Measurements from ENCODE around the gene FEN1.

The FEN1 gene

DNA sequence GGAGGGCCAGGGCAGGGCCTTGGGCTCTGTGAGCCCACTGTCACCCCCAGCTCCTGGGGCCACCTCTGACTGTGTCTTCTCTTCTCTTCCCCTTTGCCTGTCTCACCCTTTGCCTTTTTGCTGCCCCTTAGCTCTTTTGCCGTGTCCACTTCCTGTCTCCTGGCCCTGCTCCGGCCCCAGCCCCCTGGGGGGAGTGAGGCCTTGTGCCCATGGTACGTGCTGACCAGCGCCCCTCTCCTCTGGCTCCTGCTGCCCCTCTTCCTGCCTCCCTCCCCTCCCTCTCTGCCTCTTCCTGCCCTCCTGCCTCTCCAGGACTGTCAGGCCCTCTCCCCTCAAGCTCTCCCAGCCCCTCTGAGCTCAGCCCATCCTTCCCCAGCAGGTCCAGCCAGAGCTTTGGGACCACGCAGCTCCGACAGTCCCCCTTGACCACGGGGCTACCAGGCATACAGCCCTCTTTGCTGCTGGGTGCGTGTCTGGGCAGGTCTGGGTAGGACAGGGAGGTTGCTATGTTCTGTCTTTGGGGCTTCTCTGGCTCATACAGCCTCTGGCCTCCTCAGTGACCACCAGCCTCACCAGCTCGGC lies 12.0 kb upstream of the FEN1 start:
- H3K27ac ChIP-seq = no peak overlapping the region

GRCh38 chr11:61781585-61781984 lies 11.1 kb upstream of the FEN1 start:
- Histone ChIP-seq H3K4me1 (peaks cover 37% of the 10 kb centered on the region), H3K27ac (no peak overlapping the region), H3K27me3 (no peaks in the 10 kb centered on the region), H3K4me3 (no peak overlapping the region), H3K4me2 (no peak overlapping the region), H3K36me3 (peaks cover 37% of the 10 kb centered on the region), H4K20me1 (peaks cover 18% of the 10 kb centered on the region), H3K9me3 (no peaks in the 10 kb centered on the region), H3K9ac (no peak overlapping the region)
- TF ChIP-seq Cebpa-rat (IDR thresholded peaks at IDR 0.05) = no peak

More for the DNA sequence above, 12.0 kb upstream of the FEN1 start:
- Histone ChIP-seq H3K36me3 (peaks cover 28% of the 10 kb centered on the region), H4K20me1 (peaks cover 9% of the 10 kb centered on the region), H3K9me3 (no peaks in the 10 kb centered on the region), H3K4me2 (no peak overlapping the region), H3K27me3 (no peaks in the 10 kb centered on the region), H3K4me1 (peaks cover 36% of the 10 kb centered on the region), H3K4me3 (no peak overlapping the region), H3K9ac (no peak overlapping the region)
- TF ChIP-seq Cebpa-rat (IDR thresholded peaks at IDR 0.05) = no peak

GRCh38 chr11:61782299-61782698 lies 10.4 kb upstream of the FEN1 start:
- H3K36me3 ChIP-seq = peaks cover 45% of the 10 kb centered on the region
- peaks cover 25% of the 10 kb centered on the region for H4K20me1 ChIP-seq
- no peak overlapping the region for H3K4me3 ChIP-seq

GRCh38 chr11:61782841-61783240 lies 9.9 kb upstream of the FEN1 start:
- H3K9ac ChIP-seq = no peak overlapping the region
- H3K27me3 ChIP-seq = no peaks in the 10 kb centered on the region
- no peak overlapping the region for H3K4me3 ChIP-seq
- no peak overlapping the region for H3K4me2 ChIP-seq
- peaks cover 30% of the 10 kb centered on the region for H4K20me1 ChIP-seq
- H3K36me3 ChIP-seq = peaks cover 50% of the 10 kb centered on the region
- no peak overlapping the region for H3K27ac ChIP-seq
- TF ChIP-seq Cebpa-rat (IDR thresholded peaks at IDR 0.05) = no peak
- H3K9me3 ChIP-seq = no peaks in the 10 kb centered on the region
- H3K4me1 ChIP-seq = peaks cover 37% of the 10 kb centered on the region

More at GRCh38 chr11:61782299-61782698, 10.4 kb upstream of the FEN1 start:
- Histone ChIP-seq H3K9me3 (no peaks in the 10 kb centered on the region), H3K27ac (no peak overlapping the region), H3K27me3 (no peaks in the 10 kb centered on the region), H3K4me1 (peaks cover 37% of the 10 kb centered on the region), H3K4me2 (no peak overlapping the region), H3K9ac (no peak overlapping the region)
- TF ChIP-seq Cebpa-rat (IDR thresholded peaks at IDR 0.05) = no peak

DNA sequence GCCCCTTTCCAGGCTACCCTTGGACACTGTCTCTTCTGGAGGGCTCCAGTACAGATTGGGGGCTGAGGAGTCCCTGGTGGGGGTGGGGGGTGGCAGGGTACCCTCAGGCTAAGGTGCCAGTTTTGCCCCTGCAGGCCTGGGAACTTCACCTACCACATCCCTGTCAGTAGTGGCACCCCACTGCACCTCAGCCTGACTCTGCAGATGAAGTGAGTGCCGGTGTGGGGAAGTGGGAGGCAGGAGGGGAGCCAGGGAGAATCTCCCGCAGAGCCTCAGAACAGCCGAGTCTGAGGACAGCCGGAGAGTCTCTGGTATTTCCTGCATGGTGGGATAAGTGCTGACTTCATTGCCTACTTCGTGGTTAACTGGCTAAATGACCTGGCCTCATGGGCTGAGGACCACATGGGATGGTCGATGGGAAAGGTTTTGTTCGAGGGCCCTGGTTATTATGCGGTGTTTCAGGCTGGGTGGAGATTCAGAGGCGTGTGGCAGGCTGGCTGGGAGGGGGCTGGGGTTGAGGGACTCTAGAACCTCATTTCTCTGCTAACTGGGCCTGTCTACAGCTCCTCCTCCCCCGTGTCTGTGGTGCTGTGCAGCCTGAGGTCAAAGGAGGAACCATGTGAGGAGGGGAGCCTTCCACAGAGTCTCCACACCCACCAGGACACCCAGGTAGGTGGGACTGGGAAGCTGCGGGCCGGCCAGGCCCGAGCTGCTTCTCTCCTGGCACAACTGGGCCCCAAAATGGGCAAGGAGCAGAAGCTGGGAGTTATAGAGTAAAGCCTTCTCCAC lies 8.8 kb upstream of the FEN1 start:
- Histone ChIP-seq H3K4me2 (no peak overlapping the region), H3K9ac (no peak overlapping the region), H3K27ac (no peak overlapping the region), H3K4me3 (no peak overlapping the region), H3K27me3 (no peaks in the 10 kb centered on the region), H3K9me3 (no peaks in the 10 kb centered on the region), H3K36me3 (peaks cover 61% of the 10 kb centered on the region), H4K20me1 (peaks cover 40% of the 10 kb centered on the region), H3K4me1 (peaks cover 43% of the 10 kb centered on the region)
- TF ChIP-seq Cebpa-rat (IDR thresholded peaks at IDR 0.05) = no peak

DNA sequence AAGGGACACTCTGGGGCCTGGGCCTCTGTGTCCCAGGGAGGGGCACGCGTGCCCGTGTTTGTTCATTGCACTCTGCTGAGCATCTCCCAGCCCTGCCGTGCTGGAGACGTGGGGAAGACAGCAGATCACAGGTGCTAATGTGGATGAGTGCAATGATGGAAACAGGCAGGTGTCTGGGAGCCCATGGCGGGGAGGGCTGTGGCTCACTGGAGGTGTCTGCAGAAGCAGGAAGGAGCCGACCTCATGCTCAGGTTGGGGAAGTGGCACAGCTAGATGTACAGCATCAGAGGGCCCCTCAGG lies 8.3 kb upstream of the FEN1 start:
- no peak overlapping the region for H3K4me3 ChIP-seq
- no peak overlapping the region for H3K9ac ChIP-seq
- peaks cover 38% of the 10 kb centered on the region for H3K4me1 ChIP-seq
- H3K36me3 ChIP-seq = peaks cover 66% of the 10 kb centered on the region
- H3K27me3 ChIP-seq = no peaks in the 10 kb centered on the region
- no peaks in the 10 kb centered on the region for H3K9me3 ChIP-seq
- no peak overlapping the region for H3K27ac ChIP-seq
- peaks cover 40% of the 10 kb centered on the region for H4K20me1 ChIP-seq
- no peak for TF ChIP-seq Cebpa-rat (IDR thresholded peaks at IDR 0.05)
- no peak overlapping the region for H3K4me2 ChIP-seq

- peak overlapping the region; percentile 70 for H3K4me2 ChIP-seq
- H3K36me3 ChIP-seq = peaks cover 81% of the 10 kb centered on the region
- H3K9ac ChIP-seq = peak overlapping the region; percentile 68
- peak overlapping the region; percentile 59 for H3K27ac ChIP-seq
- H4K20me1 ChIP-seq = peaks cover 40% of the 10 kb centered on the region
- no peak overlapping the region for H3K4me3 ChIP-seq
- H3K4me1 ChIP-seq = peaks cover 37% of the 10 kb centered on the region
- no peaks in the 10 kb centered on the region for H3K9me3 ChIP-seq
- H3K27me3 ChIP-seq = no peaks in the 10 kb centered on the region
- no peak for TF ChIP-seq Cebpa-rat (IDR thresholded peaks at IDR 0.05)
Measured at GRCh38 chr11:61785837-61786402, 6.8 kb upstream of the FEN1 start.

- no peaks in the 10 kb centered on the region for H3K27me3 ChIP-seq
- no peak for TF ChIP-seq Cebpa-rat (IDR thresholded peaks at IDR 0.05)
- no peak overlapping the region for H3K4me3 ChIP-seq
- peaks cover 47% of the 10 kb centered on the region for H3K4me1 ChIP-seq
- no peaks in the 10 kb centered on the region for H3K9me3 ChIP-seq
- no peak overlapping the region for H3K27ac ChIP-seq
- peaks cover 80% of the 10 kb centered on the region for H3K36me3 ChIP-seq
- H4K20me1 ChIP-seq = peaks cover 43% of the 10 kb centered on the region
- peak overlapping the region; percentile 70; the same call in 1 of the 2 replicates for H3K4me2 ChIP-seq
- 0 out of 2 replicates have a peak overlapping the region, but pooled peaks have one; percentile 29 for H3K9ac ChIP-seq
Measured at GRCh38 chr11:61787928-61788491, 4.7 kb upstream of the FEN1 start.

GRCh38 chr11:61791737-61792309 lies 888 bp upstream of the FEN1 start:
- Histone ChIP-seq H3K4me3 (peak overlapping the region; percentile 87), H3K27ac (peak overlapping the region; percentile 100), H3K36me3 (peaks cover 66% of the 10 kb centered on the region), H3K27me3 (no peaks in the 10 kb centered on the region), H3K9me3 (no peaks in the 10 kb centered on the region), H4K20me1 (peaks cover 58% of the 10 kb centered on the region), H3K4me2 (peak overlapping the region; percentile 86), H3K9ac (peak overlapping the region; percentile 100), H3K4me1 (peaks cover 66% of the 10 kb centered on the region)
- TF ChIP-seq Cebpa-rat (IDR thresholded peaks at IDR 0.05) = no peak
